Panc1 (cell line): ENCODE results near the gene LSM14A. TPM values are rescaled to one million over a fixed set of nuclear protein-coding genes. Genes with fewer than 3 reads are reported as not detected.

Experiments used
- ATAC-seq: fragments of 200-7000 bp; cut with Tn5 transposase; 2 replicates; pipeline ENCODE4 v1.9.1; 2020; ENCODE audit warnings: mild to moderate bottlenecking, moderate library complexity
- BruUV-seq: library from RNA; stranded (reverse); fragments of 400-500 nt; replicated peaks from 2 replicates; lab custom pipeline; 2021; lab: Mats Ljungman, UMichigan
- CTCF ChIA-PET: fragments of 300-600 bp; sonication (Branson Sonifier 250); formaldehyde crosslinking; loops from one replicate; lab custom pipeline; 2022; ENCODE audit warnings: antibody characterized with exemption; lab: Charles Lee
- POLR2A ChIA-PET: fragments of 300-600 bp; sonication (Branson Sonifier 250); formaldehyde crosslinking; loops from one replicate; lab custom pipeline; 2022; ENCODE audit warnings: antibody characterized with exemption; lab: Charles Lee
- DNase-seq: peaks from one replicate; pipeline ENCODE4 v3.0.0-alpha.2; 2010; ENCODE audit warnings: low read depth, low spot score
- H3K27ac ChIP-seq: 2 replicates; pipeline ENCODE4 v1.5.1; 2011; ENCODE audit warnings: mild to moderate bottlenecking, low read length, inconsistent platforms
- H3K27me3 ChIP-seq: fragments of 200-500 bp; sonication (Bioruptor generic); 2 replicates; pipeline ENCODE4 v1.6.0; 2014; ENCODE audit warnings: low read length, inconsistent platforms; ENCODE audit not compliant: control insufficient read depth, insufficient read depth
- H3K36me3 ChIP-seq: fragments of 200-500 bp; sonication (Bioruptor generic); 2 replicates; pipeline ENCODE4 v1.5.1; 2014; ENCODE audit warnings: inconsistent platforms, mild to moderate bottlenecking, low read length, moderate library complexity; ENCODE audit not compliant: control insufficient read depth, insufficient read depth
- H3K4me1 ChIP-seq: 2 replicates; pipeline ENCODE4 v1.5.1; 2011; ENCODE audit warnings: inconsistent platforms, mild to moderate bottlenecking, low read length, moderate library complexity; ENCODE audit not compliant: control insufficient read depth, insufficient read depth
- H3K4me3 ChIP-seq, 2 experiments: 2 replicates each; pipeline ENCODE4 v1.5.1; 2011 to 2012; ENCODE audit warnings: low read depth in 2 of 2, low read length in 2 of 2, mild to moderate bottlenecking in 2 of 2, inconsistent platforms in 1 of 2, moderate library complexity in 1 of 2
- H3K9me3 ChIP-seq: fragments of 200-500 bp; sonication (Bioruptor generic); 2 replicates; pipeline ENCODE4 v1.5.1; 2014; ENCODE audit warnings: low read depth, mild to moderate bottlenecking, inconsistent platforms, low read length, moderate library complexity; ENCODE audit not compliant: control insufficient read depth, insufficient read depth
- POLR2AphosphoS5 ChIP-seq: IDR thresholded peaks from 2 replicates; pipeline ENCODE4 v1.6.1; 2012; ENCODE audit warnings: mild to moderate bottlenecking, low read depth, low read length, moderate library complexity
- REST ChIP-seq, 2 experiments: IDR thresholded peaks; 2 replicates each; pipeline ENCODE4 v1.6.1; 2011 to 2012; ENCODE audit warnings: low read depth in 2 of 2, control low read depth in 1 of 2, low read length in 1 of 2, mild to moderate bottlenecking in 1 of 2, moderate library complexity in 1 of 2; ENCODE audit not compliant: insufficient read depth in 1 of 2
- SIN3A ChIP-seq: IDR thresholded peaks from 2 replicates; pipeline ENCODE4 v1.6.1; 2012; ENCODE audit warnings: low read depth, mild to moderate bottlenecking, low read length, moderate library complexity, borderline replicate concordance; ENCODE audit not compliant: insufficient read depth
- TCF7L2 ChIP-seq: IDR thresholded peaks from 2 replicates; pipeline ENCODE4 v1.6.1; 2011; ENCODE audit warnings: mild to moderate bottlenecking, low read depth, low read length, inconsistent platforms
- in situ Hi-C: cut with HindIII; loops from 2 replicates; pipeline ENCODE4 v1.10.0; 2016; ENCODE audit warnings: low sequenced_read_pairs, low pct_unique_long_range_greater_than_20kb
- intact Hi-C: fragments of 100-400 bp; cut with micrococcal nuclease; formaldehyde crosslinking; loops from one replicate; pipeline ENCODE4 v1.10.0; 2022; ENCODE audit not compliant: unreplicated experiment
- total RNA-seq: library from RNA; stranded (reverse); gene quantifications from one replicate; pipeline ENCODE4 v1.2.1, GENCODE V29; 2021; ENCODE audit not compliant: unreplicated experiment
- TF ChIP-seq, protein P1 (sequence below): fragments of 450-650 bp; IDR thresholded peaks from 2 replicates; pipeline ENCODE4 v1.5.1; 2017; ENCODE audit warnings: mild to moderate bottlenecking

Gene LSM14A
- total RNA-seq, 1 experiment from 2014 or later, result 152 TPM

- ATAC-seq, result no peak
- no peak overlapping the region for H3K4me3 ChIP-seq
- intact Hi-C loops (no loop called here), in situ Hi-C loops (no loop called here)
- peaks cover 18% of the 10 kb centered on the region for H3K36me3 ChIP-seq
- no TSS peak for BruUV-seq
- H3K27ac ChIP-seq, result no peak overlapping the region
- CTCF ChIA-PET, result no interaction called here
- no peak for DNase-seq
- no peaks in the 10 kb centered on the region for H3K27me3 ChIP-seq
- peaks cover 14% of the 10 kb centered on the region; the same call in 1 of the 2 replicates for H3K4me1 ChIP-seq
- no peaks in the 10 kb centered on the region for H3K9me3 ChIP-seq
- TF ChIP-seq, protein P1, sequence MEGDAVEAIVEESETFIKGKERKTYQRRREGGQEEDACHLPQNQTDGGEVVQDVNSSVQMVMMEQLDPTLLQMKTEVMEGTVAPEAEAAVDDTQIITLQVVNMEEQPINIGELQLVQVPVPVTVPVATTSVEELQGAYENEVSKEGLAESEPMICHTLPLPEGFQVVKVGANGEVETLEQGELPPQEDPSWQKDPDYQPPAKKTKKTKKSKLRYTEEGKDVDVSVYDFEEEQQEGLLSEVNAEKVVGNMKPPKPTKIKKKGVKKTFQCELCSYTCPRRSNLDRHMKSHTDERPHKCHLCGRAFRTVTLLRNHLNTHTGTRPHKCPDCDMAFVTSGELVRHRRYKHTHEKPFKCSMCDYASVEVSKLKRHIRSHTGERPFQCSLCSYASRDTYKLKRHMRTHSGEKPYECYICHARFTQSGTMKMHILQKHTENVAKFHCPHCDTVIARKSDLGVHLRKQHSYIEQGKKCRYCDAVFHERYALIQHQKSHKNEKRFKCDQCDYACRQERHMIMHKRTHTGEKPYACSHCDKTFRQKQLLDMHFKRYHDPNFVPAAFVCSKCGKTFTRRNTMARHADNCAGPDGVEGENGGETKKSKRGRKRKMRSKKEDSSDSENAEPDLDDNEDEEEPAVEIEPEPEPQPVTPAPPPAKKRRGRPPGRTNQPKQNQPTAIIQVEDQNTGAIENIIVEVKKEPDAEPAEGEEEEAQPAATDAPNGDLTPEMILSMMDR, result no peak
- no peak for TF ChIP-seq REST (IDR thresholded peaks at IDR 0.05; ENCODE audit: insufficient read depth in 1 of 2, low read depth in 2 of 2, low read length in 1 of 2)
- no peak for TF ChIP-seq POLR2AphosphoS5
- no peak for TF ChIP-seq SIN3A
- TF ChIP-seq TCF7L2, result no peak
- POLR2A ChIA-PET, result interaction anchor here (0.6 kb wide), 1 partner anchor 11 kb away, joined by 3 read pairs; no protein-coding TSS in a partner anchor
Observed at GRCh38 chr19:34193439-34193838, 21.1 kb downstream of the LSM14A start.

DNA sequence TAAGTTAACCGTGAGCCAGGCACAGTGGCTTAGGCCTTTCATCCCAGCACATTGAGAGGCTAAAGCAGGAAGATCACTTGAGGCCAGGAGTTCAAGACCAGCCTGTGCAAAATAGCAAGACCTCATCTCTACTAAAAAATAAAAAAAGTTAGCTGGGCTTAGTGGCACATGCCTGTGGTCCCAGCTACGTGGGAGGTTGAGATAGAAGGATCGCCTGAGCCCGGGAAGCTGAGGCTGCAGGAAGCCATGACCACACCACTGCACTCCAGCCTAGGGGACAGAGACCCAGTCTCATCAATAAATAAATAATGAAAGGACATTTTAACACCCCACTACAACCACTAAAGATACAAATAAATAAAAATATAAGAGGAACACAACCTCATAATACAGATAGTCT lies 21.6 kb downstream of the LSM14A start:
- Histone ChIP-seq H3K27me3 (no peaks in the 10 kb centered on the region), H3K4me1 (peaks cover 14% of the 10 kb centered on the region; the same call in 1 of the 2 replicates), H3K4me3 (no peak overlapping the region), H3K9me3 (no peaks in the 10 kb centered on the region), H3K36me3 (peaks cover 18% of the 10 kb centered on the region), H3K27ac (no peak overlapping the region)
- POLR2A ChIA-PET, result interaction anchor here (0.6 to 0.9 kb wide), 2 partner anchors 9 to 43 kb away, joined by 3 to 4 read pairs; no protein-coding TSS in a partner anchor
- no peak for DNase-seq
- intact Hi-C loops (no loop called here), in situ Hi-C loops (no loop called here)
- CTCF ChIA-PET, result no interaction called here
- TF ChIP-seq REST (IDR thresholded peaks at IDR 0.05; ENCODE audit: insufficient read depth in 1 of 2, low read depth in 2 of 2, low read length in 1 of 2), result no peak
- TF ChIP-seq POLR2AphosphoS5, result no peak
- TF ChIP-seq, protein P1, result no peak
- TF ChIP-seq TCF7L2, result no peak
- TF ChIP-seq SIN3A, result no peak
- BruUV-seq, result no TSS peak
- ATAC-seq, result no peak
